Measurements from ENCODE around the gene CCDC7. TPM values are rescaled to one million over a fixed set of nuclear protein-coding genes. Genes with fewer than 3 reads are reported as not detected.
"Not testable (repeated sequence)": the region's sequence is repeated elsewhere in the genome, so short reads cannot be mapped to it uniquely, and the experiment has no call there.

Gene CCDC7
- total RNA-seq, 1 donor from 2014 or later = 71.5 TPM

DNA sequence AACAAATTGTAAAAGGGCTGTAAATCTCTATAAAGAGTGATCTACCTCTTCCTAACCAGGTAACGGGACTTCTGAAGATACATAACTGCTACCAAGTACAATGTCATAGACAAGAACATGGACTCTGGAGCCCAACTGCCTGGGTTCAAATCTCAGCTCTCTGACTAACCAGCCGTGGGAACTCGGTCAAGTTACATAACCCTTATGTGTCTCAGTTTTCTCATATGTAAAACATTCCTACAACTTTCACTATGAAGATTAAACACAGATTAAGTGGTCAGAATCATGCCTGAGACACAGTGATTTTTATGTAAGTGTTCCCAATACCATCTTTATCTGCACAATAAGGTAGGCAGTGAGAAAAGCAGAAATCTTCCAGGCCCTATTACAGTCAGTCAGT is 459.5 kb downstream of the CCDC7 start:
- Histone ChIP-seq H3K9me3 (ENCODE audit: control insufficient read depth in 3 of 3, low read length in 3 of 3) (no peaks in the 10 kb centered on the region), H3K27me3 (ENCODE audit: control insufficient read depth in 3 of 3, insufficient read depth in 3 of 3, low read length in 3 of 3) (no peaks in the 10 kb centered on the region), H3K4me1 (ENCODE audit: control insufficient read depth in 3 of 3, insufficient read depth in 3 of 3, low read length in 3 of 3) (no peaks in the 10 kb centered on the region), H3K27ac (ENCODE audit: low read depth, low read length) (no peak overlapping the region), H3K36me3 (ENCODE audit: control insufficient read depth in 3 of 3, insufficient read depth in 3 of 3, low read length in 3 of 3) (peaks cover 8 to 42% (median 36%) of the 10 kb centered on the region in 3 donors), H3K9ac (ENCODE audit: low read depth in 1 of 3, low read length in 3 of 3) (no peak overlapping the region), H3K4me3 (ENCODE audit: low read length in 3 of 3) (no peak overlapping the region)

DNA sequence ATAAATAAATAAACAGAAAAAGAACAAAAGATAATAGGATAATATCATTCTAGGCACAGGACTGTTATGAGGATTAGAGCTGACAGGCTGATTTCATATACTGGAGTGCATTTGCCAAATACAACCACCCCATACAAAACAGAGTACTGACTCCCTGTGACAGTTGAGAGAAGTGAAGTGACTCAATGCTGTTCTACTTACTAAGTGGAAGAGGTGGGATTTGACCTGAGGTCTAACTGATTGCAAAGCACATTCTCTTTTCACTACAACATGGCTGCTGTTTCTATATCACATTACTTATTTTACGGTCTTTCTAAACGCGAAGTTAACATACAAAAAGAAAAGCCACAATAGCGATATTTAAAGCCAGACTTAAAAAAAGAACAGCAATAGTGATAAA is 460.7 kb downstream of the CCDC7 start:
- H3K4me3 ChIP-seq (ENCODE audit: low read length in 3 of 3) = no peak overlapping the region
- H3K36me3 ChIP-seq (ENCODE audit: control insufficient read depth in 3 of 3, insufficient read depth in 3 of 3, low read length in 3 of 3) = peaks cover 10 to 47% (median 41%) of the 10 kb centered on the region in 3 donors
- no peaks in the 10 kb centered on the region for H3K4me1 ChIP-seq (ENCODE audit: control insufficient read depth in 3 of 3, insufficient read depth in 3 of 3, low read length in 3 of 3)
- H3K27me3 ChIP-seq (ENCODE audit: control insufficient read depth in 3 of 3, insufficient read depth in 3 of 3, low read length in 3 of 3) = no peaks in the 10 kb centered on the region
- no peak overlapping the region for H3K27ac ChIP-seq (ENCODE audit: low read depth, low read length)
- H3K9me3 ChIP-seq (ENCODE audit: control insufficient read depth in 3 of 3, low read length in 3 of 3) = no peaks in the 10 kb centered on the region
- H3K9ac ChIP-seq (ENCODE audit: low read depth in 1 of 3, low read length in 3 of 3) = no peak overlapping the region

DNA sequence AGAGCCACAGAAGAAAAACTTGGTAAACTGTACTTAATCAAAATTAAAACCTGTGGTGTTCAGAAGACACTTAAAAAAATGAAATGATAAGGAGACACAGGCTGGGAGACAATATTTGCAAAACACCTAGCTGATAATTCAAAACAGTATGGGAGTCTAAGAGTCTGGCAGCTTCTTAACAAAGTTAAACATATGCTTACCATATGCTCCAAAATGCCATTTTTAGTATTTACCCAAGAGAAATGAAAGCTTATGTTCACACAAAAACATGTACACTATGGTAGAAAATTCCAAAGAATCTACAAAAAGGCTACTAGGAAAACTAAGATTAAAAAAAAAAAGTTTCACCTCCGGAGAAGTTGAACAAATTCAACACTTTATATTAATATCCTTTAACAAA is 463.5 kb downstream of the CCDC7 start:
- H3K36me3 ChIP-seq (ENCODE audit: control insufficient read depth in 3 of 3, insufficient read depth in 3 of 3, low read length in 3 of 3) = peaks cover 7 to 45% (median 36%) of the 10 kb centered on the region in 3 donors

DNA sequence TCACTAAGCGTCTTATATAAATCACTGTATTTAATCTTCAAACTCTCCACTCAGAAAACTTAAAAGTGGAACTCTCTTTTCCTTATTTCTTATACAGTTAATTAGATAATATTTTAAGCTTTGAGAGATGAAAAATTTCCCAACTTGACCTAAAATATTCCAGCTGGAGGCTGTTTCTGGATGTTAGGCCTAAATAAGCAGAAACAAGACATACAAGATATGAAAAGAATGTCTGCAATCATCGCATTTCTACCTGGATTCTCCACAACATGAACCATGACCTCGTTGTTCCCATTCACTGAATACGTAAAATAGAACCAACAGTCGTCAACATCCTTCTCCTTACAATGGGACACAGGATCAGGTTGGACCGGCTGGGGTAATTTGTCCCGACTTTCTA is 464.0 kb downstream of the CCDC7 start:
- not testable (repeated sequence) for H3K4me1 ChIP-seq (ENCODE audit: control insufficient read depth in 3 of 3, insufficient read depth in 3 of 3, low read length in 3 of 3); H3K9me3 ChIP-seq (ENCODE audit: control insufficient read depth in 3 of 3, low read length in 3 of 3); H3K4me3 ChIP-seq (ENCODE audit: low read length in 3 of 3); H3K27ac ChIP-seq (ENCODE audit: low read depth, low read length); H3K9ac ChIP-seq (ENCODE audit: low read depth in 1 of 3, low read length in 3 of 3); H3K27me3 ChIP-seq (ENCODE audit: control insufficient read depth in 3 of 3, insufficient read depth in 3 of 3, low read length in 3 of 3)
- peaks cover 7 to 45% (median 36%) of the 10 kb centered on the region in 3 donors for H3K36me3 ChIP-seq (ENCODE audit: control insufficient read depth in 3 of 3, insufficient read depth in 3 of 3, low read length in 3 of 3)

More for the DNA sequence above, 463.5 kb downstream of the CCDC7 start:
- H3K4me1 ChIP-seq (ENCODE audit: control insufficient read depth in 3 of 3, insufficient read depth in 3 of 3, low read length in 3 of 3) = no peaks in the 10 kb centered on the region
- no peaks in the 10 kb centered on the region for H3K27me3 ChIP-seq (ENCODE audit: control insufficient read depth in 3 of 3, insufficient read depth in 3 of 3, low read length in 3 of 3)
- no peak overlapping the region for H3K27ac ChIP-seq (ENCODE audit: low read depth, low read length)
- no peak overlapping the region for H3K4me3 ChIP-seq (ENCODE audit: low read length in 3 of 3)
- H3K9ac ChIP-seq (ENCODE audit: low read depth in 1 of 3, low read length in 3 of 3) = no peak overlapping the region
- H3K9me3 ChIP-seq (ENCODE audit: control insufficient read depth in 3 of 3, low read length in 3 of 3) = no peaks in the 10 kb centered on the region

DNA sequence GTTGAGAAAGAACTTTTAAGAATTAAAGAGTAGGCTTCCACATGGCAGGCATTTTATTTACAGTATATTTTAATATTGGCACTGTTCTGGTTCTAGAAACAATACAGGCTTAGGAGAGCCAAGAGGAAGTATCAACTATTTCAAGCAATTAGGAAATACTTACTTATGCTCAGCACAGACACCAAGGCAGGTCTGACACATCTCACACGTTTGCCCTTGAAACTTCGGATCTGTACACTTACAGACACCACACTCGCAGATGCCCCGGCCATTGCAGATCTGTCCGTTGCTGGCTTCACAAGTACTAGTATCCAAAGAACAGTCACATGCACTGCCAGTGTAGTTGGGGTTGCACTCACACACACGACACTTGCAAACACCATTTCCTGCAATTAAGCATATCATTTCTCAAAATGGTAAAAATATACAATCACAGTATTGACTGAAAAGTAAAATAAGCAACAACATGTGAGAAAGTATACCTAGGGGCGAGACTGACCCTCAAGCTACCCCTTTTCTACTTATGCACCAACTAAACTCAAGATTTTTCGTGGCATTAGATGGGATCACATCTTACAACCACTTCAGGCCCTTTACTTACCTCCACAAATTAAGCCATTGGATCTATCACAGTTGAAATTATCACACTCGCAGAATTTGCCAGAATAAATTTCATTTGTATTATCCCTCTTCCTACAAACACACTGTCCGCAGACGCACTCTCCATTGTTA is 465.5 kb downstream of the CCDC7 start:
- Histone ChIP-seq H3K27me3 (ENCODE audit: control insufficient read depth in 3 of 3, insufficient read depth in 3 of 3, low read length in 3 of 3) (no peaks in the 10 kb centered on the region), H3K9ac (ENCODE audit: low read depth in 1 of 3, low read length in 3 of 3) (no peak overlapping the region), H3K36me3 (ENCODE audit: control insufficient read depth in 3 of 3, insufficient read depth in 3 of 3, low read length in 3 of 3) (peaks cover 4 to 38% (median 26%) of the 10 kb centered on the region in 3 donors), H3K4me3 (ENCODE audit: low read length in 3 of 3) (no peak overlapping the region), H3K9me3 (ENCODE audit: control insufficient read depth in 3 of 3, low read length in 3 of 3) (no peaks in the 10 kb centered on the region), H3K27ac (ENCODE audit: low read depth, low read length) (no peak overlapping the region), H3K4me1 (ENCODE audit: control insufficient read depth in 3 of 3, insufficient read depth in 3 of 3, low read length in 3 of 3) (no peaks in the 10 kb centered on the region)

DNA sequence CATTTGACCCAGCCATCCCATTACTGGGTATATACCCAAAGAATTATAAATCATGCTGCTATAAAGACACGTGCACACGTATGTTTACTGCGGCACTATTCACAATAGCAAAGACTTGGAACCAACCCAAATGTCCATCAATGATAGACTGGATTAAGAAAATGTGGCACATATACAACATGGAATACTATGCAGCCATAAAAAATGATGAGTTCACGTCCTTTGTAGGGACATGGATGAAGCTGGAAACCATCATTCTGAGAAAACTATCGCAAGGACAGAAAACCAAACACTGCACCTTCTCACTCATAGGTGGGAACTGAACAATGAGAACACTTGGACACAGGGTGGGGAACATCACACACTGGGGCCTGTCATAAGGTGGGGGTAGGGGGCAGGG is 471.9 kb downstream of the CCDC7 start:
- not testable (repeated sequence) for H3K9ac ChIP-seq (ENCODE audit: low read depth in 1 of 3, low read length in 3 of 3); H3K27me3 ChIP-seq (ENCODE audit: control insufficient read depth in 3 of 3, insufficient read depth in 3 of 3, low read length in 3 of 3)
- peaks cover 15 to 39% (median 26%) of the 10 kb centered on the region in 3 donors for H3K36me3 ChIP-seq (ENCODE audit: control insufficient read depth in 3 of 3, insufficient read depth in 3 of 3, low read length in 3 of 3)

DNA sequence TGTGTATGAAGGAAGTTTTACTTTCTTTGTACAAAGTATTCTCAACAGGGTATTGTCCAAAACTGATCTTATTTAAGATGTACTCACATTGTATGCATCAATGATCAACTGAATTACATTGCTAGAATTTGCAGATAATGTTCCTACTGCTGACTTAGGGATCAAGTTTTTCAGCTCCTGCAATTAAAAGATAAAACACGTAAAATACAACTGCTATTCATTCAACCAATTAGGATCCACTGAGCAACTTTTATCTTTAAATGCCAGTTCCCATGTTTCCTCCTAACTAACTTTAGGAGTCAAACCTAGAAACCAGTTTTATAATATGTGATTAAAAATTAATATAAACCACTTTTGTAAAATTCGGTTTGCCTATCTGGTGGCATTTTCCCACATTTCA is 476.2 kb downstream of the CCDC7 start:
- no peak overlapping the region for H3K27ac ChIP-seq (ENCODE audit: low read depth, low read length)
- no peak overlapping the region for H3K4me3 ChIP-seq (ENCODE audit: low read length in 3 of 3)
- no peaks in the 10 kb centered on the region for H3K4me1 ChIP-seq (ENCODE audit: control insufficient read depth in 3 of 3, insufficient read depth in 3 of 3, low read length in 3 of 3)
- H3K9me3 ChIP-seq (ENCODE audit: control insufficient read depth in 3 of 3, low read length in 3 of 3) = no peaks in the 10 kb centered on the region
- no peaks in the 10 kb centered on the region for H3K27me3 ChIP-seq (ENCODE audit: control insufficient read depth in 3 of 3, insufficient read depth in 3 of 3, low read length in 3 of 3)
- no peak overlapping the region for H3K9ac ChIP-seq (ENCODE audit: low read depth in 1 of 3, low read length in 3 of 3)
- H3K36me3 ChIP-seq (ENCODE audit: control insufficient read depth in 3 of 3, insufficient read depth in 3 of 3, low read length in 3 of 3) = peaks cover 29 to 65% (median 51%) of the 10 kb centered on the region in 3 donors

More for the DNA sequence above, 471.9 kb downstream of the CCDC7 start:
- H3K4me3 ChIP-seq (ENCODE audit: low read length in 3 of 3); H3K4me1 ChIP-seq (ENCODE audit: control insufficient read depth in 3 of 3, insufficient read depth in 3 of 3, low read length in 3 of 3); H3K9me3 ChIP-seq (ENCODE audit: control insufficient read depth in 3 of 3, low read length in 3 of 3); H3K27ac ChIP-seq (ENCODE audit: low read depth, low read length): not testable (repeated sequence)

DNA sequence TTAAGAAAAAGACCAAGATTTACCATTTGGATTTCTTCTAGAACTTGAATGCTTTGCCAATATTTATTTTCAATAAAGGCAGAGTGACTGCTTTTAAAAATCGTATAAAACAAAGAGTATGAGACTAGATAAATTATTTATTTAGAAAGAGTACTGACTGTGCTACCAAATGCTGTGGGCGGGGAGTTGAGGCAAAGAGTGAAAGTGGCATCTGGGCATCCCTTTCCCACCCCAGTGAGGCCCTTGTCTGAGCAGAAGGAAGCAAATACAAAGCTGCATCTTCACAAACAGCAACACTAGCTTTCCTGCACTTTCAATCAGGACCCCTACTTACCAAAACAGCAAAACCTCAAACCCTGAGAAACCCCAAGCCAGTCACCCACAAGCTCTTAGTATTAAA is 477.2 kb downstream of the CCDC7 start:
- H3K36me3 ChIP-seq (ENCODE audit: control insufficient read depth in 3 of 3, insufficient read depth in 3 of 3, low read length in 3 of 3) = peaks cover 29 to 71% (median 56%) of the 10 kb centered on the region in 3 donors

DNA sequence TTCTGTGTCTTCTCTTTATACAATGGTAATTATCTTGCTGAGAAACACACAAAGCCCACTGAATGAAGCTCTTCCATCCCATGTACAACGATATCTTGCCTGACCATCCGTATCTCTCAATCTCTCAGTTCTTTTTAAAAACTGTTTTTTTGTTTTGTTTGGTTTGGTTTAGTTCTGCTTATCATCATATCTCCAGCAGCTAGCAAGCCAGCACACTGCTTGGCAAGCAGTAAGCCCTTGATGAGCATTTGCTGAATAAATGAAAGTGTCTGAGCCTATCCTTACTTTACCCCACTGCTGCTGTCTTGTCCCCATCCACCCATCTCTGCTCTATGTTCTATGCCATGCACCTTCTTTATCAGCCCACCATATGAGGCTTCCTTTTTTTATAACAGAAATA is 477.9 kb downstream of the CCDC7 start:
- H3K9me3 ChIP-seq (ENCODE audit: control insufficient read depth in 3 of 3, low read length in 3 of 3) = no peaks in the 10 kb centered on the region
- no peaks in the 10 kb centered on the region for H3K4me1 ChIP-seq (ENCODE audit: control insufficient read depth in 3 of 3, insufficient read depth in 3 of 3, low read length in 3 of 3)
- no peak overlapping the region for H3K9ac ChIP-seq (ENCODE audit: low read depth in 1 of 3, low read length in 3 of 3)
- H3K4me3 ChIP-seq (ENCODE audit: low read length in 3 of 3) = no peak overlapping the region
- no peak overlapping the region for H3K27ac ChIP-seq (ENCODE audit: low read depth, low read length)
- no peaks in the 10 kb centered on the region for H3K27me3 ChIP-seq (ENCODE audit: control insufficient read depth in 3 of 3, insufficient read depth in 3 of 3, low read length in 3 of 3)
- H3K36me3 ChIP-seq (ENCODE audit: control insufficient read depth in 3 of 3, insufficient read depth in 3 of 3, low read length in 3 of 3) = peaks cover 29 to 69% (median 54%) of the 10 kb centered on the region in 3 donors

More for the DNA sequence above, 477.2 kb downstream of the CCDC7 start:
- Histone ChIP-seq H3K9me3 (ENCODE audit: control insufficient read depth in 3 of 3, low read length in 3 of 3) (no peaks in the 10 kb centered on the region), H3K4me1 (ENCODE audit: control insufficient read depth in 3 of 3, insufficient read depth in 3 of 3, low read length in 3 of 3) (no peaks in the 10 kb centered on the region), H3K27ac (ENCODE audit: low read depth, low read length) (no peak overlapping the region), H3K9ac (ENCODE audit: low read depth in 1 of 3, low read length in 3 of 3) (no peak overlapping the region), H3K27me3 (ENCODE audit: control insufficient read depth in 3 of 3, insufficient read depth in 3 of 3, low read length in 3 of 3) (no peaks in the 10 kb centered on the region), H3K4me3 (ENCODE audit: low read length in 3 of 3) (no peak overlapping the region)
